ENCODE measurements around the gene KCNG1.

KCNG1 gene

GRCh38 chr20:51012357-51012756, 10.6 kb downstream of the KCNG1 start:
- no peak for DNase-seq (ENCODE audit: low read depth)

DNA sequence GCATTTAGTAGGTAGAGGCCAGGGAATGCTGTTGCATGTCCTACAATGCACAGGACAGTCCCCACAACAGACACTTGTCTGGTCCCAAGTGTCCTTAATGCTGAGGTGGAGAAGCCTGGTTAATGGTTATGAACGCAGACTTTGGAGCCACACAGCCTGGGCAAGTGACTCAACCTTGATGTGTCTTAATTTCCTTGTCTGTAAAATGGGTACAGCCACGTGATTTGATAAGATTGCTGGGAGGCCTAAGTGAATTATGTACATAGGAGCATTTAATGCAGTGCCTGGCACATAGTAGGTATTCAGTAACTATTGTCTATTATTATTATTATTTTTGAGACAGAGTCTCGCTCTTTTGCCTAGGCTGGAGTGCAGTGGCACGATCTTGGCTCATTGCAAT, 11.4 kb downstream of the KCNG1 start:
- no peak for DNase-seq (ENCODE audit: low read depth)

GRCh38 chr20:51010932-51011331, 12.0 kb downstream of the KCNG1 start:
- no peak for DNase-seq (ENCODE audit: low read depth)

GRCh38 chr20:51010043-51010365, 12.9 kb downstream of the KCNG1 start:
- DNase-seq (ENCODE audit: low read depth) = no peak

DNA sequence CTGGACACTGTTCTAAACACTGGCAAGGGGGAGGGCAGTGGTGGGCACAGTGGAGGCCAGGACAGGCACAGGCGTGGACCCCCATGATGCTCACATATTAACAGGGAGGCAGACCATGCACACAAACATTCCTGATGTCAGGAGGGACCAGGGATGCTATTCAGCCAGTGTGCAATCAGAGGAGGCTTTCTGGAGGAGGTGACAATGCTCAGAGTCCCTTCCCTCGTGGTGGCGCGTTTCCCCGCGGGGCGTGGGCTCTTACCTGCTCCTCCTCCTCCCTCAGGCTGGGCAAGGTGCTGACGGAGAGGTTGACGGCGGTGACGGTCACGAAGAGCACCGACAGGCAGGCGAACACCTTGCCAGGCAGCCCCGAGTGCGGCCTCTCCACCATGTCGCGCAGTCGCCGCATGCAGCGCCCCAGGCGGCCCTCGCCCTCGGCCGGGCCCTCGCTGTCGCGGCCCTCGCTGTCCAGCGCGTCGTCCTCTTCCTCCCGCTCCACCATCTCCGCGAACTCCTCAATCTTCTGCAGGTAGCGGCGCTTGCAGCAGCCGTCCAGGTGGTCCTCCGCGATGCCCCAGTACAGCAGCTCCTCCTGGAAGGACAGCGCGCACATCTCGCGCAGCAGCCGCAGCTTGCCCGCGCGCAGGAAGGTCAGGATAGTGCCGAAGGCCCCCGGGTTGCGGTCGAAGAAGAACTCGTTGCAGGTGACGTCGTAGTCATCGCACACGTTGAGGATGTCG, 13.4 kb downstream of the KCNG1 start:
- no peak for DNase-seq (ENCODE audit: low read depth)

- DNase-seq (ENCODE audit: low read depth) = no peak
Measured at GRCh38 chr20:51008718-51009117, 14.2 kb downstream of the KCNG1 start.

DNA sequence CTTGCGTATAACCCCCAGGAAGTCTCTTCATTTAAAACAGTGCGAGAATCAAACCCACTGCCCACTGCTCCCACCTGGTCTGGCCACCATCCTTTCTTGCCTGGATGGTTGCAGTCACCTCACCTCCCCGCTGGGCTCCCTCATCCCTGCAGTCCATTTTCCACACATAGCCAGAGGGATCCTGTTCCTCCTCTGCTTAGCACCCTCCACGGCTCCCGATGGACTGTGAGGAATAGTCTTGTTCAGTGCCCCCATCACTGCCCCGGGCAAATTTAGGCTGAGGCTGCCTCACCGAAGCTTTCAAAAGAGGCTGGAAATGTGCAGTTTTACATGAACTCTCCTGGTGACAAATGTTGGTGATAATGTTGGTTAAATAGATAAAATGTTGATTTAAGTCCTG, 17.7 kb downstream of the KCNG1 start:
- DNase-seq (ENCODE audit: low read depth) = no peak

- no peak for DNase-seq (ENCODE audit: low read depth)
Measured at GRCh38 chr20:51004781-51005180, 18.1 kb downstream of the KCNG1 start.

DNA sequence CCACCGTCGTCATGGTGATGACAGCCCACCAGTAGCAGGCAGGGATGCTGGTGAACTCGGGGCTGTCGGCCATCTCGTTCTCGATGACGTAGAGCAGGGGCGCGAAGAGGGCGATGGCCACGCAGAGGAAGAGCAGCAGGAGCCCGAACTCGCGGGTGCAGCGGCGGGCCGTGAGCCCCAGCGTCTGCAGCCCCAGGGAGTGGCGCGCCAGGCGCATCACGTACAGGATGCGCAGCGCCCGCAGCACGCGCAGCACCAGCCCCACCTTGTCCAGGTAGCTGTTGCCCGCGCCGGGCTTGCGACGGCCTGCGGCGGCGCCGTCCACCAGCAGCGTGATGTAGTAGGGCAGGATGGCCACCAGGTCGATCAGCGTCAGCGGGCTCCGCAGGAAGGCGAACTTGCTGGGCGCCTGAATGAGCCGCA, 18.6 kb downstream of the KCNG1 start:
- no peak for DNase-seq (ENCODE audit: low read depth)

- no peak for DNase-seq (ENCODE audit: low read depth)
Measured at GRCh38 chr20:51003753-51004152, 19.2 kb downstream of the KCNG1 start.

DNA sequence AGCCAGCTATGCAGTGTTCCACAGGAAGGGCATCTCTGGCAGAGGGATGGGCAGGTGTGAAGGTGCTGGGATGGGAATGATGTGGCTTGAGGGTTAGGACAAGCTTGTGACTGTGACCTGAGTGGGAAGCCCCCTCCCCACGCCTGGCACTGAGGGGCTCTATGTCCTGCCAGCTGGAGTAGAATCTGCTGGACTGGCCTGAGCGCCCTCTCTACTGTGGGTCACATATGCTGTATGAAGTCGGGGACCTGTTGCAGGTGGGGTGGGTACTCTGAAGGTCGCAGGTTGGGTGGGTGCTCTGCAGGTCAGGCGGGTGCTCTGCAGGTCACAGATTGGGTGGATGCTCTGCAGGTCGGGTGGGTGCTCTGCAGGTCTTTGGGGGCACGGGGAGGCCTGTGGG, 20.3 kb downstream of the KCNG1 start:
- DNase-seq (ENCODE audit: low read depth) = no peak

DNA sequence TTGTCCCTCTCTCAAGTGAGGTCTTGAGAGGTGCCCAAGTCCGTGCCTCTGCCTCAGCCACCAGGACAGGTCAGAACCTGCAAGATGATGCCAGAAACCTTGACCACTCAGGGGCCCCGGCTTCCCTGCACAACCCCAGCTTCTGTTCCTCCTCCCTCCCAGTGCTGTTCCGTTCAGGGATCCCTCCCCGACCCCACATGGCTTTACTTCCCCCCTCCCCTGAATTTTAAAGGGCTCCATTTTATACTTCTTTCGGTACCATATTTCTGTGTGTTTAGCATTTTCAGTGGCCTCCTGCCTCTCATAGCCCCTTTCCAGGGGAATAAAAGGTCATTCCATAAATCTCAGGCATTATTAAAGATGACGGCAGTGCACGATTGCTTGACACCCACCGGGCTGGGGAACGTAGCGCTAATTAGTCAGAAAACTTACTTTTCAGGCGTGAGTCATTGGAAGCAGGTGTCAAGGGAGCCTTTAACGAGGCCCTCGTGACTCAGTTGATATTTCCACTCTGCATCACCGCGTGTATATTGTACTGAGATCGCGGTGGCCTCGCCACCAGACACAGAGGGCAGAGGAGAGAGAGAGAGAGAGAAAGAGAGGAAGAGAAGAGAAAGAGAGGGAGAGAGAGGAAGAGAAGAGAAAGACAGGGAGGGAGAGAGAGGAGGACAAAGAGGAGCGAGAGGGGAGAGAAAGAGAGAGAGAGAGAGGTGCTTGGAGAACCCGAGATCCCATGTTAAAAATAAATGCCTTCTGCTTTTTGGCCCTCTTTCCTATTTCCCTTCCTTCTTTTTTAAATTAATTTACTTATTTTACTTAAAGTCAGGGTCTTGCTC, 21.3 kb downstream of the KCNG1 start:
- no peak for DNase-seq (ENCODE audit: low read depth)

DNA sequence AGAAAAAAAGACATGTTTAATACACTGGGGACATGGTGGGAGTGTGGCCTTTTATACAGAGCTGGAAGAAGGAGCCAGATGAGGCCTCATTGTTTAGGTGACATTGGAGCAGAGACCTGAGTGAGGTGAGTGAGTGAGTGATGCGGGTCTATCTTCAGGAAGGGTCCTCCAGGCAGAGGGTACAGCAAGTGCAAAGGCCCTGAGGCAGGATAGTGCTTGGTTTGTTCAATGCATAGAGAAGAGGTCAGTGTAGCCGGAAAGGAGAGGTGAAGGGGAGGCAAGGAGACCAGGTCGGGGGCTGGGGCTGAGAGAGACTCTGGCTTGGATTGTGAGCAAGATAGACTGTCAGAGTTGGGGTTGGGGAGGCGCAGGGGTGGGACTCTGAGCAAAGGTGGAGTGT, 23.6 kb downstream of the KCNG1 start:
- no peak for DNase-seq (ENCODE audit: low read depth)

DNA sequence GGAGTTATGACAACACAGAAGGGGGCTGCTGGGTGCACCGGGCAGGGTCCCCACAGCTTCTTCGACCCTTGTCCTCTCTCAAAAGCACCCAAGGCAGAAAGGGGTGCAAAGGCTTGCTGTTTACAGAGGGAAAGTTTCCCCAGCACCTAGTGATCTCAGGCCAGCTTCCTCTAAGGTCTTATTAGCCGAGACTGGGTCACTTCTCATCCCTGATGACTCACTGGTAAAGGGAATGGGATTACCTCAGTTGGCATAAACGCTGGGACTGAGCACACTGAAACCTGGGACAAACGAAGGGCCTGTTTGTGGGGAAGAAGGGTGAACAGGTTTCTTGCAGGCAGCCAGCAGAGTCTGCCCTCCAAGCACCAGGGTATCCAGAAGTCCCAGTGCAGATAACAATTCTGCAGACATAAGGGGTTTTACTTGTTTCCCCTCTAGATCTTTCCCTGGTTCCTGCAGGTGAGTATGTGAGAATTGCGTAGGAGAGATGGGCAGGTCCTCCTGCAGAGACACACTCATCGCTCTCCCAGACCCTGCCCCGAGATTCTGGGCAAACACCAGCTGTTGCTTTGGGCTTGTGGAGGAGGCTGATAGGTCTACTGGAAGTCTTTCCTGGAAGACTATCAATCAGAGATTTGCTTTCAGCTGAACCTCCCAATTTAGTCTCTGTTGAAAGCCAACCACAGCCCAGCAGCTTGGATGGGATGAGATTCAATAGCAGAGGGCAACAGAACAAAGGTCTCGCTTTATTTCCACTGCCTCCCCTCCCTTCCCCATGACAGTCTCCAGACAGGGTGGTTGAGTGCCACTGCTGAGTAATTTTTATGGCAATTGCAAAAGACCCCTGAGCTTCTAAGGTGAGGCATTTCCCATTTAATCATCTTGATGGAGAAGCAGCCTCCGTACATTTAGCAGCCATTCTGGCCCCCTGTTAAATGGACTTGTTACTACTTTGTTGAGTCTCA, 25.7 kb downstream of the KCNG1 start:
- no peak for DNase-seq (ENCODE audit: low read depth)

GRCh38 chr20:50995506-50995905, 27.4 kb downstream of the KCNG1 start:
- DNase-seq (ENCODE audit: low read depth) = no peak

DNA sequence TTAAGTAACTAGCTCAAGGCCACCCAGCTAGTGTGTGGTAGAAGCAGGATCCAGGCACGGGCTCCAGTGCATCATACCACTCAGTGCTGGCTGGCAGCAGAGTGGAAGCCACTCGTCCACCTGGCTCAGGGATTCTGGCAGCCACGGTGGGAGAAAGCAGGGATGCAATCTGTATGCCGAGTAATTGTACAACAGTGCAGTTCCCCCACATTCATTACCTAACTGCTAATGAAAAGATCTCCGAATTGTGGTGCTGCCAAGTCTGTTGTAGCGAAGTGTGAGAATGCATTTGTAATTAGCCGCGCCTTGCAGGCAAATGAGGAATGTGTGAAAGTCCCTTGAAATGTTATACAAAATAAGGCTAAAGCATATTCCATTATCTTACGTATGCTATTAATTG, 29.0 kb downstream of the KCNG1 start:
- no peak for DNase-seq (ENCODE audit: low read depth)

DNA sequence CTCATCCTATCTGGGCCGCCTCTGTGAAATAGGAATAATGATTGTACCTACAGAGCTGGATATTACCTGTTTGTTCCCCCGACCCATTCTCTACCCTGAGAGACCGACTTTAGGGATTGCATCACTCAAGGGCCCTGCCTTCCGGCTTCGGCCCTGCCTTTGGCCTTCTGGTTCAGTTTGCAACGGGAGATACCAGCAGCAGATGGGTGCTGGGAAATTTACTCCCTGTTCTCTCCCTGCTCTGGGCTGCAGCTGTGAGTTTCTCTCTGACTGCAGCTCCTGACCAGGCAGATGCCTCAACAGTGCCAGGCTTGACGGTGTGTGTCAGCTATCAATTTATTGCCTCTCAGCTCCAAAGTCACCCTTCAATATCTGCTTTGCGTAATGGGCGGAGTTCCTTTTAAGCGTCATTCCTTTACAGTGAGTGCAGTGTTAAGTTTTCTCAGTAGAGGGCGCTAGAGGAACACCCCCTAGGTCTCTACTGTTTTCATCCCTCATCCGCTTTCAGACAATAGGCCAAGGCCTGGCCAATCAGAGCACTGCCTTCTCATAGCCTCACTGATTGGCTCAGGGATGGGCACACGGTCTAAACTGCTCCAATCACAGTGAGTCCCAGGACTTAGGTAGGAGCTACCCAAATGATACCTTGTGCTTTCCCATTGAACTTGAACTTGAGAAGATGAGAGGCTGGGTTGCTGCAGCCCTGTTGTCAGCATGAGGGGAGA, 30.0 kb downstream of the KCNG1 start:
- peak; percentile 88 for DNase-seq (ENCODE audit: low read depth)

GRCh38 chr20:50992336-50992732, 30.6 kb downstream of the KCNG1 start:
- no peak for DNase-seq (ENCODE audit: low read depth)

DNA sequence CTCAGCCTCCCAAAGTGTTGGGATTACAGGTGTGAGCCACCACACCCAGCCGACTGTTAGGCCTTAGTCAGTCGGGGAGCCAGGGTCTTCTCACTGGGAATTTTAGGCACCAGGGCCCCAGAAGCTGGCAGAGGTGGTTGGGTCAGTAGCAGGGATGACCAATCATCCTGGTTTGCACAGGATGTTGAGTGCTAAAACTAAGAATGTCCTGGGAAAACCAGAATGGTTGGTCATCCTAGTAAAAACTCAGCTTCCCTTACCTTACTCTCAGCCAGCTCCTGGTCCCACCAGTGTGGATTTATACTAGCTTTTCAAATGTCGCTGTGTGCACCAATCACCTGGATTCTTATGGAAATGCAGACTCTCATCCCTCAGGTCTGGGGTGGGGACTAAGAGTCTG, 31.8 kb downstream of the KCNG1 start:
- no peak for DNase-seq (ENCODE audit: low read depth)

GRCh38 chr20:50987493-50988210, 35.3 kb downstream of the KCNG1 start:
- peak; percentile 100 for DNase-seq (ENCODE audit: low read depth)

DNA sequence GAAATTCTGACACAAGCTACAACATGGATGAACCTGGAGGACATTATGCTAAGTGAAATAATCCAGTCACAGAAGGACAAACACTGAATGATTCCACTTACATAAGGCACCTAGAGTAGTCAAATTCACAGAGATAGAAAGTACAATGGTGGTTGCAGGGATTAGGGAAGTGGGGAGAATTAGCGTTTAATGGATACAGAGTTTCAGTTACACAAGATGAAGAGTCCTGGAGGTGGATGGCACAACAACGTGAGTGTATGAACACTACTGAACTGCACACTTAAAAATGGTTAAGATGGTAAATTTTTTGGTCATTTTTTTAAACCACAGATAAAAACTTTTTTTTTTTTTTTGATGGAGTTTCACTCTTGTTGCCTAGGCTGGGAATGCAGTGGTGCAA, 39.6 kb downstream of the KCNG1 start:
- no peak for DNase-seq (ENCODE audit: low read depth)
